GM12872 (cell line): ENCODE data around the gene ATP5IF1.

ENCODE experiments used
- TF ChIP-seq, protein P1 (sequence below): IDR thresholded peaks from 3 replicates; pipeline ENCODE4 v1.5.1; 2011; ENCODE audit warnings: low read depth, mild to moderate bottlenecking, low read length, moderate library complexity; ENCODE audit not compliant: insufficient read depth

Gene ATP5IF1

GRCh38 chr1:28281608-28282425 lies 45.9 kb downstream of the ATP5IF1 start:
- TF ChIP-seq, protein P1, sequence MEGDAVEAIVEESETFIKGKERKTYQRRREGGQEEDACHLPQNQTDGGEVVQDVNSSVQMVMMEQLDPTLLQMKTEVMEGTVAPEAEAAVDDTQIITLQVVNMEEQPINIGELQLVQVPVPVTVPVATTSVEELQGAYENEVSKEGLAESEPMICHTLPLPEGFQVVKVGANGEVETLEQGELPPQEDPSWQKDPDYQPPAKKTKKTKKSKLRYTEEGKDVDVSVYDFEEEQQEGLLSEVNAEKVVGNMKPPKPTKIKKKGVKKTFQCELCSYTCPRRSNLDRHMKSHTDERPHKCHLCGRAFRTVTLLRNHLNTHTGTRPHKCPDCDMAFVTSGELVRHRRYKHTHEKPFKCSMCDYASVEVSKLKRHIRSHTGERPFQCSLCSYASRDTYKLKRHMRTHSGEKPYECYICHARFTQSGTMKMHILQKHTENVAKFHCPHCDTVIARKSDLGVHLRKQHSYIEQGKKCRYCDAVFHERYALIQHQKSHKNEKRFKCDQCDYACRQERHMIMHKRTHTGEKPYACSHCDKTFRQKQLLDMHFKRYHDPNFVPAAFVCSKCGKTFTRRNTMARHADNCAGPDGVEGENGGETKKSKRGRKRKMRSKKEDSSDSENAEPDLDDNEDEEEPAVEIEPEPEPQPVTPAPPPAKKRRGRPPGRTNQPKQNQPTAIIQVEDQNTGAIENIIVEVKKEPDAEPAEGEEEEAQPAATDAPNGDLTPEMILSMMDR: no peak

DNA sequence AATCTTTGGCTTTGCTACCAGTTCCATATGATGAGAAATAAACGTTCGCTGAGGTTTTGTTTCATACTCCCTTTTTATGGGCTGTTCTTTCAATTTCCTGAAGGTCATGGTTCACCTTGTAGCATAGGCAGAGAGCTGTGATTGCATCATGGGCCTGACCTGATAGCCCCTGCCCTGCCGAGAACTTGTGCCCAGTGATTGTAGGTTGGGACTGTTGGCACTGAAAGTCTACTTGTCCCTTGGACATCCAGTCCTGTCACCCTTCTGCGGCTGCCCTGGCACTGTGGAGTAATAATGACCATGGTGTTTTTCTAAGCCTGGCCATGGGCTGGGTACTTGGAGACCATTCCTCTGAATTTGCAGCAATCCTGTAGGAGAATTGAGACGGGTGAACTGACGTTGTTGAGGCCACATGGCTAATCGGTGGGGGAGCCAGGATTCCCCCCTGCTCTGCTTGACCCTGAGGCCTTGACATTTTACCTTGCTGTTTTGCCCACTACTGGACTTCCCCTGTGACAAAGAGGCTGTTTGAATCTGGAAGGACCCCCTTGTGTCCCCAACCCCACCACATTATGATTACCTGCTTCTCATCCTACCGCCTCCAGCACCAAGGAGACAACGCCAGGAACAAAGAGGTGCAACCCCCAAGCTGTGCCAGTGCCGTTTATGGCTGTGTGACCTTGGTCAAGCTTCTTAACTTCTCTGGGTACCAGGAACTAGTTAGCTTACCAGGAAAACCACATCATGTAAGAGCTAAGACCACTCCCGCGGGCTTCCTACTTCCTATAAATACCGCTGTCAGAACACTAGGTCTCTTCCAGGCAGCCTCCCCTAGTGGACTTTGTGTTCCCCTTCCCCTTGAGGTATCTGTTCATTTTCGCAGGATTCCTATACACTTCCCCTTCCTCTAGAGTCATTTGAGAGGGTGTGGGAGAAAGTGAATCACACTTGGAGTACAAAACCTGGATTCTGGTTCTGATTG lies 46.8 kb downstream of the ATP5IF1 start:
- TF ChIP-seq, protein P1: no peak

GRCh38 chr1:28286111-28286510 lies 50.2 kb downstream of the ATP5IF1 start:
- TF ChIP-seq, protein P1: no peak
